Cortex of kidney (tissue), 1 donor: ENCODE data around the gene PTPN2.
"Not testable (repeated sequence)": the region's sequence is repeated elsewhere in the genome, so short reads cannot be mapped to it uniquely, and the experiment has no call there.

Source experiments
- DNase-seq: peaks from one replicate; lab custom pipeline; 2025; lab: John Stamatoyannopoulos, UW

The PTPN2 gene

DNA sequence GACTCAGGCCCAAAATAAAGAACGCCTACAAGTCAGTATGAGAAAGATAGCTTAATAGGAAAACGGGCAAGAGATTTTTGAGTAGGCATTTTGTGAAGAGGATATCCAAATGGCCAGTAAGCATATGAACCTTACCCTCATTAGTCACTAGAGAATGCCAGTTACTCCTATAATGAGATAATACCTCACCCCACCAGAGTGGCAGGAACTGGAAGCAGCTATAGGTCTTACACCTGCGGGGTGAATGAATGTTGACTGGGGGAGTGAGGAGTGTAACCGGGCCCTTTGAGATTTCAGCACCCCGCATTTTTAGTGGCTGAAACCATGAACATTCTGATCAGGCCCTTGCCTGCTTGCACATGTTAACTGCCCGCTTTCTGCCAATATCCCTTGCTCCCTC is 7.5 kb upstream of the PTPN2 start:
- no peak for DNase-seq

- no peak for DNase-seq
These were observed 6.9 kb upstream of the PTPN2 start for GRCh38 chr18:12890964-12891363.

GRCh38 chr18:12886498-12887126 is 2.6 kb upstream of the PTPN2 start:
- no peak for DNase-seq

DNA sequence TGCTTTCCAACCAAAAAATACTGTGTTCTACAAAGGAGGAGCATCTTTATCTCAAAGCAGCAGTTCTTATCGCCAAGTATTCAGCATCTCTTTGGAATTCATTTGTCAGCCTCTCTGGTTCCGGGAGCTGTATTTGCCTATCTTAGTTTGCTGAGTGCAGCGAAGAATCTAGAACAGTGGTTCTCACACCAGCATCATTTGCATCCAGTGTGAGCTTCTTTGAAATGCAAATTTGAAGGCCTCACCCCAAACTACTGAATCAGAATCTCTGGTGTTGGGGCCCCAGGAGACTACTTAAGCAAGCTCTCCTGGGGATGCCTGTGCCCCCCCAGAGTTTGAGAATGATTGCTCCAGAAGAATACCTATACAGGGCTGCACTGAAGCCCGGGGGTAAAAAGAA is 1.5 kb upstream of the PTPN2 start:
- no peak for DNase-seq

- no peak for DNase-seq
These were observed 628 bp upstream of the PTPN2 start for GRCh38 chr18:12884406-12885323.

- no peak for DNase-seq
These were observed 709 bp downstream of the PTPN2 start for GRCh38 chr18:12883372-12883683.

DNA sequence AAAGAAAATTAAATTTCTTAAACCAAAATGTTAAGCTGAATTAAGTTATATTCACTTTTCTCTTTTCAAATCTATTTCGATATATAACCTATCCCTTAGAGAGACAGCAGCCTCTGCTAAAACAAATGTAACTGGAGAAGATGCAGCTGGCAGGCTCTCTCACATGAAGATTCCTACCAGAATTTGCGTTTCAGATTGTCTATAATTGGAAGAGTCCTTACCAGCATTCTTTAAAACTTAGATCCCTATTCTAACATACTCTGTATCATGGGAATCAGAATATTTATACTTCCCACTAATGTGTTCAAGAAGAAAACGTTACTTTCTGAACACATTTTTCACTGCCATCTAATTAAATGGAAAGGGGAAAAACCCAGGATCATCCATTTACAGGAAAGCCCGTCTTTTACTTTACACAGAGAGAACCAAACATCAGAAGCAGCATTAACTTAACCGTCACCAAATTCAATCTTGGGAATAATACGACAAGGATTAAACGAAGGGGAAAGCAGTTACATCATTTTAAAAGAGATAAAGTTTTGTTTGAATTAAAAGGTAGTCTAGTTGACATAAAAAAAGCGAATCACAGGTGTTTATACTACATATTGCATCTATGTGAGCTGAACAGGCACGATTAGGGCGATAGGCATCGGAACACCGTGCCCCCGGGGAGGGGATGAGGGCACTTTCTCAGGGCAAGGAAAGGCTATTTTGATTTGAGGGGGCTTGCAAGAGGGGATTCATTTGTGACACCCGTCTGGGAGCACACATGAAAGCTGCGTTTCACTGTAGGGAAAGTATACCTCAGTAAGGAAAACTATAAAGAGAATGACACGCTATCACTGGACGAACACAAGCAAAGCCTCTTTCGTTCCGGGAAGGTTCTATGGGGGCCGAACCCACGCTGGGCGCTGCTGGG is 1.3 kb downstream of the PTPN2 start:
- no peak for DNase-seq

- DNase-seq: no peak
These were observed 3.5 kb downstream of the PTPN2 start for GRCh38 chr18:12880541-12880910.

DNA sequence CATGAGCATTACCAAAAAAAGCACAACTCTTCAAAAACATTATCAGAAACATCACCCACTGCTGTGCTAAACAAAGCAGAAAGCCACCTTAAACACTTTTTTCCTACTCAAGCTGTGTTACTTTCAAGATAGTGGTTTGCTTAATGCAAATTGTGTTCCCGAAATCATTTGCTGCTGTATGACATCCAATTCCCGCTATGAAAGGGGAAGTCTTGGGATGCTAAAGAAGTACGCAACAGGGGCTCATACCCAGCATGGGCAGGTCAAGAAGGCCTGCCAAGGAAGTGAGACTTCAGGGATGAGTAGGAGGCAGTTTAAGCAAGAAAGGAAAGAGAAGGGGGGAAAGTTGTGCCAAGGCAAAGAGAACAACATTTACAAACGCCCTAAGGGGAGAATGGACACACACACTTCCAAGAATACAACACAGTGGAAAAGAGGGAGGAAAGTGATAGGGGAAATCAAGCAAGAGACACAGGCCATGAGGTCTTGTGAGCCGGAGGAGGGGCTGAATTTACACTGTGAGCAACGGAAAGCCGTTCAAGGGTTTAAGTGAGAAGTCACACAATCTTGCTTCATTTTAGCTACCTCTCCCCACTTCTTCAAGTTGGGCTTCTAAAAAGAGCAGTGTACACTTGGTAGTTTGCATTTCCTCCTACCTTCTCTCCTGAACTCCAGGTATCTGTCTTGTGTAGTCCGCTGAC is 4.0 kb downstream of the PTPN2 start:
- DNase-seq: no peak

DNA sequence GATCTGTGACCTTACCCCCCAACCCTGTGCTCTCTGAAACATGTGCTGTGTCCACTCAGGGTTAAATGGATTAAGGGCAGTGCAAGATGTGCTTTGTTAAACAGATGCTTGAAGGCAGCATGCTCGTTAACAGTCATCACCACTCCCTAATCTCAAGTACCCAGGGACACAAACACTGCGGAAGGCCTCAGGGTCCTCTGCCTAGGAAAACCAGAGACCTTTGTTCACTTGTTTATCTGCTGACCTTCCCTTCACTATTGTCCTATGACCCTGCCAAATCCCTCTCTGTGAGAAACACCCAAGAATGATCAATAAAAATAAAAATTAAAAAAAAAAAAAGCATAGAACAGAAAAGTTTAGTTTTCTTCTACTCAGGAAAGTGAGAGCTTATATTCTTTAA is 9.0 kb downstream of the PTPN2 start:
- DNase-seq: not testable (repeated sequence)

DNA sequence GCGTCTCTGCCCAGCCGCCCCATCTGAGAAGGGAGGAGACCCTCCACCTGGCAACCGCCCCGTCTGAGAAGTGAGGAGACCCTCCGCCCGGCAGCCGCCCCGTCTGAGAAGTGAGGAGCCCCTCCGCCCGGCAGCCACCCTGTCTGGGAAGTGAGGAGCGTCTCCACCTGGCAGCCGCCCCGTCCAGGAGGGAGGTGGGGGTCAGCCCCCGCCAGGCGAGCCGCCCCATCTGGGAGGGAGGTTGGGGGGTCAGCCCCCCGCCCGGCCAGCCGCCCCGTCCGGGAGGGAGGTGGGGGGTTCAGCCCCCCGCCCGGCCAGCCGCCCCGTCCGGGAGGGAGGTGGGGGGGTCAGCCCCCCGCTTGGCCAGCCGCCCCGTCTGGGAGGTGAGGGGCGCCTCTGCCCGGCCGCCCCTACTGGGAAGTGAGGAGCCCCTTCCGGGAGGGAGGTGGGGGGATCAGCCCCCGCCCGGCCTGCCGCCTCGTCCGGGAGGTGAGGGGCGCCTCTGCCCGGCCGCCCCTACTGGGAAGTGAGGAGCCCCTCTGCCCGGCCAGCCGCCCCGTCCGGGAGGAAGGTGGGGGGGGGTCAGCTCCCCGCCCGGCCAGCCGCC is 10.0 kb downstream of the PTPN2 start:
- not testable (repeated sequence) for DNase-seq

GRCh38 chr18:12872408-12872807 is 11.6 kb downstream of the PTPN2 start:
- no peak for DNase-seq

DNA sequence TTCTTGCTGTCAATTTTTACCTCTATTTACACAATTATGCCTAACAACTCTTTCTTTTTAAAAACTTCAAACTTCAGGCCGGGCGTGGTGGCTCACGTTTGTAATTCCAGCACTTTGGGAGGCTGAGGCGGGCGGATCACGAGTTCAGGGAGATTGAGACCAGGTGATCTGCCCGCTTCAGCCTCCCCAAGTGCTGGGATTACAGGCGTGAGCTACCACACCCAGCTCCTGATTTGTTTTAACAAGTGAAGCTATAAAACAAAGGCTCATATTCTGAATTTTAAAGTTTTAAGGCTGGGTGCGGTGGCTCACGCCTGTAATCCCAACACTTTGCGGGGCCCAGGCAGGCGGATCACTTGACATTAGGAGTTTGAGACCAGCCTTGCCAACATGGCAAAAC is 15.5 kb downstream of the PTPN2 start:
- no peak for DNase-seq

DNA sequence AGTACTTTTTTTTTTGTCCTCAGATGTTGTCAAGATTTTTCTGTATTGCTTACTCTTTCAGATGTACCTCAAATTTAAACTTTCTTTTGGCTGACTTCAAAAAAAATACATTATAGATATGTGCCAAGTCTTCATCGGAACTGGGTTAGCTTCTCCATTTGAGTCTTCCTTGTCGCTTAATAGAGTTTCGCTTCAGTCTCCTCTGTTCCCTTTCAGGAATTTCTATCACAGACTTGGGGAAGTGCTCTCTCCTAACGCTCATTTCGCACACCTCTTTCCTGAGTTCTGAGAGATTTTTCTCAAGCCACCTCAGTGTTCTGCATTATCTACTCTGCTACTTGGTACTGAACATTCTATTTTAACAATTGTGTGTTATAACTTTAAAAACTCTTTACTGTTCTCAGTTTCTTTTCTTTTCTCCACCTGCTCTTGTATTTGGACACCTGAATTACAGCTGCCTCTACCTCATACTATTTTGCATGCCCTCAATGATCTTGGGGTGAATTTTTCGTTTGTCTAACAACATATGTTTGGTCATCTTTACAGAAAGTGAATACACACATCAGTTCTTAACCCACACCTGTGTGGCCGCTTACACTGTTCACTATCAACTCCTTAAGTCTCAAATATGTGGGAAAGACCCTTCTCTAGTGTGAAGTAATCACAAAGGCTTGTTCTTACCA is 16.5 kb downstream of the PTPN2 start:
- DNase-seq: no peak

DNA sequence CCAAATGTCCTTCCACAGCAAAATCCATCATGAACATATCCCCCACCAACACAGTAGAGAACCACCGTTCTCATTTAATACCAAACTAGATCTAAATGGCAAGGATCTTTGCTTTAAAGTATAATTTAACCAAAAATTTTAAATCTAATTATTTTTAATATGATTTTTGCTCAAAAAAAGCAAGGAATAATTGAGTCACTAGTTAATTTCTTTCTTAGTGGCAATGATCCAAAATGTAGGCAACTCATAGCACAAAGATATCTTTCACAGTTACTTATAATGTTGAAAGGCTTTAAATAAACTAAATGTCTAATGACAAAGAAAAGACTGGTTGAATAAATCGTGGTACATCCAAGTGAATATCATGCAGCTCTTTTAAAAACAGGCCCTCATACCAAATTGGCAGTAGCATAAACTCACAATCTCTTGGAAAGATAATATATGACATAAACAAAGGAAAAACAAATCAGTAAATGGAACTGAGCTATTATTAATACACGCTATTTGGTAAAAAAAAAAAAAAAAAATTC is 20.3 kb downstream of the PTPN2 start:
- DNase-seq: no peak

GRCh38 chr18:12862874-12863482 is 21.1 kb downstream of the PTPN2 start:
- no peak for DNase-seq

GRCh38 chr18:12862467-12862866 is 21.6 kb downstream of the PTPN2 start:
- DNase-seq: no peak

- no peak for DNase-seq
These were observed 22.4 kb downstream of the PTPN2 start for GRCh38 chr18:12861637-12862036.

- no peak for DNase-seq
These were observed 23.5 kb downstream of the PTPN2 start for GRCh38 chr18:12860530-12860929.

- no peak for DNase-seq
These were observed 25.0 kb downstream of the PTPN2 start for GRCh38 chr18:12858991-12859390.
